Astrocyte of the spinal cord (primary cell): ENCODE data around the gene HIF1A.
"Not testable (repeated sequence)": the region's sequence is repeated elsewhere in the genome, so short reads cannot be mapped to it uniquely, and the experiment has no call there.

Experiments
- DNase-seq: peaks from one replicate; pipeline ENCODE4 v3.0.0; 2011; ENCODE audit warnings: low read depth, low spot score
- H3K4me3 ChIP-seq: 2 replicates; pipeline ENCODE4 v1.5.1; 2011; ENCODE audit warnings: low read depth, mild to moderate bottlenecking, low read length, moderate library complexity
- CTCF ChIP-seq: IDR thresholded peaks from 2 replicates; pipeline ENCODE4 v1.5.1; 2012; ENCODE audit warnings: low read depth, mild to moderate bottlenecking, low read length, inconsistent platforms
- in situ Hi-C: cut with HindIII; loops from 2 replicates; pipeline ENCODE4 v1.10.0; 2017; ENCODE audit warnings: low sequenced_read_pairs

HIF1A gene

DNA sequence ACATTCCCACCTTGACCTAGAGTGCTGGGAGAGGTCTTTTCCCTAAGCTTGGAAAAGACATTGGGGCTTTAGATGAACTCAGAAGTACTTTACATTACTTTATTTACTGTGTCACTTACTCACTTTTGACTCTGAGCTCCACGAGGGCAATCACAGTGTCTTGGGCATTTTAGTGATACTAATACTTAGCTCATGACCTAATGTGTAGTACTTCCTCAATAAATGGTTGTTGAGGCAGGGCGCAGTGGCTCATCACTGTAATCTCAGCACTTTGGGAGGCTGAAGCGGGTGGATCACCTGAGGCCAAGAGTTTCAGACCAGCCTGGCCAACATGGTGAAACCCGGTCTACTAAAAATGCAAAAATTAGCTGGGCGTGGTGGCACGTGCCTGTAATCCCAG lies 47.1 kb downstream of the HIF1A start:
- no peak overlapping the region for H3K4me3 ChIP-seq
- in situ Hi-C loops, result no loop called here
- no peak for DNase-seq
- no peak for TF ChIP-seq CTCF

DNA sequence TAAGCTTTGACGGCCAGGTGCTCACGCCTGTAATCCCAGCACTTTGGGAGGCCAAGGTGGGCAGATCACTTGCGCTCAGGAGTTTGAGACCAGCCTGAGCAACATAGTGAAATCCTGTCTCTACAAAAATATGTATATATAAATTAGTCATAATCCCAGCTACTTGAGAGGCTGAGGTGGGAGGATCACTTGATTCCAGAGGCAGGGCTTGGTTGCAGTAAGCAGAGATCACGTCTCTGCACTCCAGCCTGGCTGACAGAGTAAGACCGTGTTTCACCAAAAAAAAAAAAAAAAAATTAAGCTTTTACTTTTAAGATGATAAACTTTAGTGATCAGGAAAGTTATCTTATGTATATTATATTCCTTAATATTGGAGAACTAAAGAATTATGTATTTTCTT lies 48.9 kb downstream of the HIF1A start:
- in situ Hi-C loops, result no loop called here
- DNase-seq, result no peak
- TF ChIP-seq CTCF, result no peak
- no peak overlapping the region for H3K4me3 ChIP-seq

GRCh38 chr14:61746346-61746745 lies 51.0 kb downstream of the HIF1A start:
- H3K4me3 ChIP-seq, in situ Hi-C loops, DNase-seq: not testable (repeated sequence)

DNA sequence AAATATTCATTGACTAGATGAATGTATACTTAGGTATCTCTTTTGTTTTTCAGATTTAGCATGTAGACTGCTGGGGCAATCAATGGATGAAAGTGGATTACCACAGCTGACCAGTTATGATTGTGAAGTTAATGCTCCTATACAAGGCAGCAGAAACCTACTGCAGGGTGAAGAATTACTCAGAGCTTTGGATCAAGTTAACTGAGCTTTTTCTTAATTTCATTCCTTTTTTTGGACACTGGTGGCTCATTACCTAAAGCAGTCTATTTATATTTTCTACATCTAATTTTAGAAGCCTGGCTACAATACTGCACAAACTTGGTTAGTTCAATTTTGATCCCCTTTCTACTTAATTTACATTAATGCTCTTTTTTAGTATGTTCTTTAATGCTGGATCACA lies 51.6 kb downstream of the HIF1A start:
- in situ Hi-C loops, result no loop called here
- DNase-seq, result peak; percentile 1
- no peak for TF ChIP-seq CTCF
- H3K4me3 ChIP-seq, result no peak overlapping the region

DNA sequence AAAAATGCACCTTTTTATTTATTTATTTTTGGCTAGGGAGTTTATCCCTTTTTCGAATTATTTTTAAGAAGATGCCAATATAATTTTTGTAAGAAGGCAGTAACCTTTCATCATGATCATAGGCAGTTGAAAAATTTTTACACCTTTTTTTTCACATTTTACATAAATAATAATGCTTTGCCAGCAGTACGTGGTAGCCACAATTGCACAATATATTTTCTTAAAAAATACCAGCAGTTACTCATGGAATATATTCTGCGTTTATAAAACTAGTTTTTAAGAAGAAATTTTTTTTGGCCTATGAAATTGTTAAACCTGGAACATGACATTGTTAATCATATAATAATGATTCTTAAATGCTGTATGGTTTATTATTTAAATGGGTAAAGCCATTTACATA lies 52.0 kb downstream of the HIF1A start:
- TF ChIP-seq CTCF, result no peak
- no peak overlapping the region for H3K4me3 ChIP-seq
- in situ Hi-C loops, result no loop called here
- DNase-seq, result peak; percentile 3

GRCh38 chr14:61749264-61749663 lies 54.0 kb downstream of the HIF1A start:
- H3K4me3 ChIP-seq, result no peak overlapping the region

DNA sequence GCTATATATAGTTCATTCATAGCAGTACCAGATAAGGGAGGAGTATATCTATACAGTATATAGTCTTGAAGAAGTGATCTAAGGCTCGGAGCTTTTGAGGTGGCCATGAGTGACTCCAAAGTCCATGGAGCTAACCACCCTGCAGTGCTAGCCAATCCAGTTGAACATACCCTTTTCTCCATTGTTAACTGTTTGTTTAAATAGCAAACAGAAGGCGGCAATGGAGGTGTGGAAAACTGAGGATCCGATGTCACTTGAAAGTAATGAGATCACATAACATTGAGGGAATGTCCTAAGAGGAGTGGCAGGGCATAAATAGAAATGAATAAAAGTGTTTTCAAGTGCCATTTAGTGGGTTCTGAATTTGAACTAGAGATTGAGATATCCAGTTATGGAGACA lies 54.6 kb downstream of the HIF1A start:
- no peak overlapping the region for H3K4me3 ChIP-seq
- DNase-seq, result peak; percentile 16
- no peak for TF ChIP-seq CTCF
- in situ Hi-C loops, result no loop called here

More at GRCh38 chr14:61749264-61749663, 54.0 kb downstream of the HIF1A start:
- peak; percentile 26 for DNase-seq
- TF ChIP-seq CTCF, result no peak
- in situ Hi-C loops, result no loop called here
